Lower lobe of right lung (tissue), 2 donors: ENCODE data around the gene AGAP3. TPM values are rescaled to one million over a fixed set of nuclear protein-coding genes. Genes with fewer than 3 reads are reported as not detected.
A peak's percentile ranks its signal among the peaks of the same experiment; 100 is the strongest.

Source experiments
- ATAC-seq, 2 donors: fragments of 200-7000 bp; cut with Tn5 transposase; one replicate each; pipeline ENCODE4 v1.9.1; 2020 to 2022; ENCODE audit warnings: mild to moderate bottlenecking in 2 of 2, moderate library complexity in 2 of 2
- DNase-seq: peaks from one replicate; pipeline ENCODE4 v3.0.0-alpha.2; 2020
- H3K27ac ChIP-seq: fragments of 200-600 bp; one replicate; pipeline ENCODE4 v1.8.0; 2022
- H3K27me3 ChIP-seq: fragments of 200-600 bp; one replicate; pipeline ENCODE4 v1.8.0; 2022; ENCODE audit warnings: low read depth
- H3K36me3 ChIP-seq: fragments of 200-600 bp; one replicate; pipeline ENCODE4 v1.8.0; 2022; ENCODE audit warnings: mild to moderate bottlenecking
- H3K4me1 ChIP-seq: fragments of 200-600 bp; one replicate; pipeline ENCODE4 v1.8.0; 2022
- H3K4me3 ChIP-seq: fragments of 200-600 bp; one replicate; pipeline ENCODE4 v1.8.0; 2022; ENCODE audit warnings: mild to moderate bottlenecking
- H3K9me3 ChIP-seq: fragments of 200-600 bp; one replicate; pipeline ENCODE4 v1.8.0; 2022
- CTCF ChIP-seq: fragments of 200-600 bp; IDR thresholded peaks from one replicate; pipeline ENCODE4 v1.8.0; 2022; ENCODE audit warnings: antibody characterized with exemption, mild to moderate bottlenecking
- intact Hi-C: fragments of 100-400 bp; cut with DNase I; formaldehyde crosslinking; loops from one replicate; pipeline ENCODE4 v1.11.0; 2022
- total RNA-seq: library from RNA; stranded (reverse); fragmentation: NEBNext Ultra II Directional; extraction: Animal tissue kit (Norgen Biotek cat#: 25700); gene quantifications from one replicate; pipeline ENCODE4 v1.2.1, GENCODE V29; 2021
- donor health status: DM: no; HTN: yes; CAD: no; lungs with severe emphysema.

AGAP3 gene
- total RNA-seq, 1 donor from 2014 or later, result 157 TPM

GRCh38 chr7:151059367-151060112 is 26.7 kb upstream of the AGAP3 start, which contains the start of gene SLC4A2:
Gene SLC4A2 (plus strand): TSS chr7:151059589. CDS start chr7:151061988, 2,399 bp downstream.
- H3K36me3 ChIP-seq, result peaks cover 18% of the 10 kb centered on the region
- DNase-seq (peak; percentile 86), ATAC-seq (peak; percentile 69 to 74)
- H3K4me1 ChIP-seq, result peaks cover 44% of the 10 kb centered on the region
- no peaks in the 10 kb centered on the region for H3K27me3 ChIP-seq
- peak within 1 kb of the TSS; percentile 72 for H3K4me3 ChIP-seq
- intact Hi-C loops, result no loop called here
- H3K9me3 ChIP-seq, result no peaks in the 10 kb centered on the region
- H3K27ac ChIP-seq, result peak within 1 kb of the TSS; percentile 97
- peak; percentile 49 for TF ChIP-seq CTCF

- Histone ChIP-seq H3K27ac (peak overlapping the region; percentile 97), H3K36me3 (peaks cover 23% of the 10 kb centered on the region), H3K4me3 (peak overlapping the region; percentile 72), H3K9me3 (no peaks in the 10 kb centered on the region), H3K27me3 (no peaks in the 10 kb centered on the region), H3K4me1 (peaks cover 44% of the 10 kb centered on the region)
- DNase-seq, result no peak
- intact Hi-C loops, result no loop called here
- no peak for ATAC-seq
- no peak for TF ChIP-seq CTCF
Measured at GRCh38 chr7:151060113-151060415, 26.2 kb upstream of the AGAP3 start.

- Histone ChIP-seq H3K36me3 (peaks cover 29% of the 10 kb centered on the region), H3K27me3 (no peaks in the 10 kb centered on the region), H3K4me1 (peaks cover 44% of the 10 kb centered on the region), H3K9me3 (no peaks in the 10 kb centered on the region), H3K4me3 (peak overlapping the region; percentile 72), H3K27ac (peak overlapping the region; percentile 97)
- no peak for TF ChIP-seq CTCF
- intact Hi-C loops, result no loop called here
- DNase-seq (no peak), ATAC-seq (no peak)
Measured at GRCh38 chr7:151060416-151061212, 25.7 kb upstream of the AGAP3 start.

GRCh38 chr7:151061213-151062110 is 24.8 kb upstream of the AGAP3 start:
- TF ChIP-seq CTCF, result no peak
- DNase-seq (peak; percentile 73), ATAC-seq (peak; percentile 16 to 30)
- Histone ChIP-seq H3K27me3 (no peaks in the 10 kb centered on the region), H3K36me3 (peaks cover 37% of the 10 kb centered on the region), H3K4me1 (peaks cover 44% of the 10 kb centered on the region), H3K27ac (peak overlapping the region; percentile 36), H3K9me3 (no peaks in the 10 kb centered on the region), H3K4me3 (peak overlapping the region; percentile 72)
- intact Hi-C loops, result no loop called here

GRCh38 chr7:151062111-151062398 is 24.2 kb upstream of the AGAP3 start:
- Histone ChIP-seq H3K27me3 (no peaks in the 10 kb centered on the region), H3K9me3 (no peaks in the 10 kb centered on the region), H3K27ac (peak overlapping the region; percentile 36), H3K4me1 (peaks cover 39% of the 10 kb centered on the region), H3K36me3 (peaks cover 43% of the 10 kb centered on the region), H3K4me3 (peak overlapping the region; percentile 72)
- ATAC-seq (no peak), DNase-seq (no peak)
- intact Hi-C loops, result no loop called here
- no peak for TF ChIP-seq CTCF
